NCI-H510A treated with DMSO at 0.1 percent for 48 hours (cell line): ENCODE measurements around the gene BRD3.

Experiments used
- DNase-seq: peaks from one replicate; lab custom pipeline; 2025; lab: John Stamatoyannopoulos, UW

The BRD3 gene

DNA sequence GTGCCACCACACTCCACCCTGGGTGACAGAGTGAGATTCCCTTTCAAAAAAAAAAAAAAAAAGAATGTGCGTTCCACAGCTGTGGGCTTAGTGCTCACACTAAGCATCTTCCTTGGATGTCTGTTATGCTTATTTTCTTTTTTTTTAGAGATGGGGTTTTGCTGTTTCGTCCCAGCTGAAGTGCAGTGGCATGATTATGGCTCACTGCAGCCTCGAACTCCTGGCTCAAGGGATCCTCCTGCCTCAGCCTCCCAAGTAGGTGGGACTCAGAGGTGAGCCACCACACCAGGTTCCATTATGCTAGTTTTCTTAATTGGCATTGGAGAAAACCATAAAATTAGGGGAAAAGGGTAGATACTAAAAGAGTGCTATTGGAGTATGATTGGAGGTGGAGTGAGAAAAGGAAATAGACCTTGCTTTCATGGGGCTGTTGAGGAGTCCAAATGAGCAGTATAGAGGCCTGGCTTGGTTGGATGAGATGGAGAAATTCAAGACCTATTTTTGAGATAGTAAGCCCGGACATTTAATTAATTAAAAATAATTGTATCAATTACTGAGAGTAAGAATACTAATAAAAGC lies 43.5 kb downstream of the BRD3 start:
- no peak for DNase-seq

DNA sequence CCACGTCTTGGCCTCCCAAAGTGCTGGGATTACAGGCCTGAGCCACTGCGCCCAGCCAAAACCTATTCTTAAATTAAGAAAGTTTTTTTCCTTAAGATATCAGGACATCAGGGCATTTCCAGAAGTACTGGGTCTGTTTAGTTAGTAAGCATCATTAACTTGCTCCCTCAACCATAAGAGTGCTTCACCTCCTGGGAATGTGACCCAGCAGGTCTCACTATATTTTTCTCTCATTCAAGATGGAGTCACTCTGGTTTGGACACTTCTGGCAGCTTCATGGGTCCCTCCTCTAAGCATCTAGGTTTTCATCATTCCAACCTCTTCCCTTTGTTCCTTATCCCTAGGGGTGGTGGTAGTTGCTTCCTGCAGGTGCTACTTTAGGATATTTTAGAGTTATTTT lies 52.9 kb downstream of the BRD3 start:
- DNase-seq = no peak

DNA sequence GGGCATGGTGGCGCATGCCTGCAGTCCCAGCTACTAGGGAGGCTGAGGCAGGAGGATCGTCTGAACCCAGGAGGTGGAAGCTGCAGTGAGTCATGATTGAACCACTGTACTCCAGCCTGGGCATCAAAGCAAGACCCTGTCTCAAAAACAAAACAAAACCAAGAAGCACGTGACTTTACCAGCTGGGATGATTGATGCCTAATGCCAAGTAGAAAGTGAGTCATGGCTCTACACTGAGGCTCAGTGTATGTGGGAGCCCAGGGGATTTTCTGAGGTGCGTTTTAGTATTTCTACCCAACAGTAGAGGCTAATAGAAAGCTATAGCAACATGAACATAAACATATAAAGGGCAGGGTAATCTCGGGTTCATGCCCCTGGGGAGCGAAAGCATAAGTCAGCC lies 56.4 kb downstream of the BRD3 start:
- DNase-seq = no peak

DNA sequence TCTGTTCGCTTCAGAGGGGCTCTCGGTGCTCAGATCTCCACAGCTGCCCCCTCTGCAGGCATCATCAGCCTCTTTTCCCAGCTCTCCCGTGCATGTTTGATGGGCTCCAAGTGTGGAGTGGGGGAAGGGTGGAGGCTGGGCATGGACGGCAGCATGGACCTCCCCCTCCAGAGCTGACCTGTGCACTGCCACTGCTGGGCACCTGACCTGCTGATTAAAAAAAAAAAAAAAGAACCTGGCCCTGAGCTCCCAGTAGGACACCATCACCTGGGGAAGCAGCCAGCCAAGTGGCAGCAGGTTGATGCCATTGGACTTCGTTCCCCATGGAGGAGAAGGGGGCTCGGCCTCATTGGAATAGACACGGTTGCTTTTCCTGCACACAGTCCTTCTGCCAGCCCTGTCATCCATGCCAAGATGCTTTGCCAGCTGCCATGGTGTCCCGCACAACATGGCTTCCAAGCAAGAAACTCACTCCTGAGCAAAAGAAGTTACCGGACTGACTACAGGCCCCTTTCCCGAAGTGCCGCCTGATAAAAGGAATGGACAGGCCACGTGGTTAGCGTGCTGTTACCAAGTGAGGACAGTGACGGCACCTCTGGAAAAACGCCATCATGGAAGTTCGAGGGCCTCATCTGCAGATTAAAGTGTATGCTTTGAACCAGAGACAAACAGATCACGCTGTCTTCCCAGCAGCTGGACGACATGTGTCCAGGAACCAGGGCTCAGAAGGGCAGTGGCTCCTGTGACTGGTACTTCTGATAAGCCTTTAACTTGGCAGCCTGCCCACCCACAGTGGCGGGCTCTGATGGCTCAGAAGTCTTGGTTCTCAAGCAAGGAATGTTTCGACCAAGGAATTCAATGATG lies 57.3 kb downstream of the BRD3 start:
- no peak for DNase-seq

DNA sequence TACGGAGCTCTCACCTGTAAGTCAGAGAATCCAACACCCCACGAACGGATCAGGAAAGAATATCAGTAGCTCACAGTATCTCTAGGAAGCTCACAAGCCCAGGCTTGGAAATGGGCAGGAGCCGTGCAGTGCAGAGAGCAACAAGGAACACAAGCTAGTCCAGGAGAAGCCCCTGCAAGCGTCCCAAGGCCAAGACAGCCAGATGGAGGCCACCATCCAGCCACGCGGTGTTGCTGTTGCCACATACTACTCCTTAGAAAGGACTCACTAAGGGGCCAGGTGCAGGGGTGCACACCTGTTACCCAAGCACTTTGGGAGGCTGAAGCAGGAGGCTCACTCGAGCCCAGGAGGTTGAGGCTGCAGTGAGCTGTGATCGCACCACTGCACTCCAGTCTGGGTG lies 60.3 kb downstream of the BRD3 start:
- no peak for DNase-seq

DNA sequence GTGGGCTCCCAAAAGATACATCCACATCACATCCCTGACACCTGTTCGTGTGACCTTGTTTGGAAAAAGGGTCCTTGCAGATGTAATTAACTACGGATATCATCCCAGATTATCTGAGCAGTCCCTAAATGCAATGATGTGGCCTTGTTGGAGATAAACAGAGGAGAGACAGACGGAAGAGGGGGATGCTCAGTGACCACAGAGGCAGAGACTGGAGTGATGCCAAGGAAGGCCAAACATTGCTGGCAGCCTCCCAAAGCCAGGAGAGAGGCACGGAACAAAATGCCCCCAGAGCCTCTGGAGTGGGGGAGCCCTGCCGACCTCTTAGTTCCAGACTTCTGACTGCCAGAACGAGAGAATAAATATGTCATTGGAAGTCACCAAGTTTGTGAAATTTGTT lies 60.7 kb downstream of the BRD3 start:
- DNase-seq = no peak

DNA sequence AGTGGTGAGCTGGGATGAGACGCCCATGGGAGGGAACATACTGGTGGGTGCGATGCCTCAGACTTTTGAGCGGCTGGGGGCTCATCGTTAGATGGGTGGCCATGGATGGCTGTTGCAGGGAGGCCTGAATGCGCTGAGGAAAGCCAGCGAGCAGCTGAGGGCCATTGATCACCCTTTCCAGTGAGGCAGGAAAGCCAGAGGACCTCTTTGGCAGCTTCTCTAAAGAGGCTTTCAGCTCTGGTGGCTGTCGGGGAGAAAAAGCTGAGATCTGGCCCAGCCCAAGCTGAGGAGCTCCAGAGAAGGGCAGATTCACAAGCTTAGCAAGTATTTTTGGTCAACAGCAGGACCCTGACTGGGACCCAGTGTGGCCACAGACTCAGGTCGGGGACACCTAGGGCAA lies 62.4 kb downstream of the BRD3 start:
- DNase-seq = no peak

DNA sequence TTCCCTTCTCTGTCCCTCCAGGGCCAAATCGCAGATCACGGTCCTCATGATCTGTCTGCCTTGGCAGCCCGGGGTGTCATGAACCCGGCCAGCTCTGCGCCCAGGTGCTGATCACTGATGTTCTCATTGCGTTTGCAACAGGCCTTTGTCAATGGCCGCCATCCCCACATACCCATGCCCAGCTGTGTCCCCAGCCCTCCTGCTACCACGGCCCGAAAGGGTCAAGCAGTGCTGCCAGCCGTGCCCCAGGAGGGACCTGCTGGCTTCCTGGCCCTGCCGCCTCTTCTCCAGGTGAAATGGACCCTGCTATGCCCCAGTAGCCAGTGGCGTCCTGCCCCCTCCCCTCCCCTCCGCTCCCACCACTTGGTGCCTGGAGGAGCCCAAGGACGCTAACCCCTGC lies 62.9 kb downstream of the BRD3 start:
- no peak for DNase-seq

DNA sequence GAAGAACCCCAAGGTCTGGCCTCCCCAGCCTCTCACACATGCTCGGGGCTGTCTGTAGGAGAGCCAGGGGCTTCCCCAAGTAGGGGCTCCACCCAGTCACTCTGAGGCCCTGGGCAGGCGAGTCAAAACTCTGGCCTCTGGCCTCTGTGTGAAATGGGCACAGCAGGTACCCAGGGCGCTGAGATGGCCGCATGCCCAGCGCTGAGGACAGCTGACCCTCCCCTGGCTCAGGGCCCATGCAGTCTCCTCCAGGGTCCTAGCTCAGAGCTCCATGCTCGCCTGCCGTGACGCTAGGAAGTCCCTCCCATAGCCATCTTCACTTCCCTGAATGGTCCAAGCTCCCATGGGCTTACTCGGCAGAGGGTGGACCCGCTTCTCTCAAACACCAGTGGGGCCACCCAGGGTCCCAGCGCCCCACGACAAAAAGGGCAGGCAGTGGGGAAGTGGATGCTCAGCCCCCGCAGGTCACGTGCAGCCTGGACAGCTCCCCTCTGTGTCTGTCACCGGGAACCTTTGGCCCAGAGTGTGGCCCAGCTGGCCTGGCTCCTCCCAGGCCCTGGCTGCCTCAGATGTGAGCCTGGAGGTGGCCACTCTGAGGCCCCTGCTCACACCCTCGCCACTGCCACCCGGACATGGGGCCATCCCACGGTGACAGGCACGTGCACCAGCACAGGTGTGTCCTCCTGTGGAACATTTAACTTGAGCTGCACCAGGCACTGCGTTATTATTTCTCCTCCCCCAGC lies 63.5 kb downstream of the BRD3 start:
- no peak for DNase-seq

DNA sequence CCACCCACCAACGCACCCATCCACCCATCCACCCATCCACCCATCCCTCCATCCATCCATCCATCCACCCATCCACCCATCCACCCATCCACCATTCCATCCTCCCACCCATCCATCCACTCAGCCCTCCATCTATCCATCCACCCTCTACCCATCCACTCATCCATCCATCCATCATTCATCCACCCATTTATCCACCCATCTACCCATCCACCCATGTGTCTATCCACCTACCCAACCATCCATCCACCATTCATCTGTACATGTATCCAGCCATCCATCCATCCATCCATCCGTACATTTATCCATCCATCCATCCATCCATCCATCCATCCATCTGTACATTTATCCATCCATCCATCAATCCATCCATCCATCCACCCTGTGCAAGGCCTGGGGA lies 64.6 kb downstream of the BRD3 start:
- no peak for DNase-seq

DNA sequence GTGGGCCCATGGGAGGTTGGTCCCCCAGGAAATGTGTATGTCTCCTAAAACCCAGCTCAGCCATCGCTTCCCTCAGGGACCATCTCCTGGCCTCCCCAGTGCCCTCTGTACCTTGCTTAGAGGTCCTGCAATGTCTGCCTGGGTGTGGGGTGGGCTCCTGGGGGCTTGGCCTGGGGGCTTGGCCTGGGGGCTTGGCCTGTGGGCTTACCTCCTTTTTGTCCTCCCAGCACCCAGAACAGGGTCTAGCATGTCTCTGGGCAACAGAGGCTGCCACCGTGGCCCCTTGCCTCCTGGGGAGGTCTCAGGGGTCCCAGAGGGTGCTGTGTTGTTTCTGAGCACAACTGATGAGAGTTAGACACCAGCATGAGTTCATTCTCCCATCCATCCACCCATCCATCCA lies 65.0 kb downstream of the BRD3 start:
- DNase-seq = no peak

DNA sequence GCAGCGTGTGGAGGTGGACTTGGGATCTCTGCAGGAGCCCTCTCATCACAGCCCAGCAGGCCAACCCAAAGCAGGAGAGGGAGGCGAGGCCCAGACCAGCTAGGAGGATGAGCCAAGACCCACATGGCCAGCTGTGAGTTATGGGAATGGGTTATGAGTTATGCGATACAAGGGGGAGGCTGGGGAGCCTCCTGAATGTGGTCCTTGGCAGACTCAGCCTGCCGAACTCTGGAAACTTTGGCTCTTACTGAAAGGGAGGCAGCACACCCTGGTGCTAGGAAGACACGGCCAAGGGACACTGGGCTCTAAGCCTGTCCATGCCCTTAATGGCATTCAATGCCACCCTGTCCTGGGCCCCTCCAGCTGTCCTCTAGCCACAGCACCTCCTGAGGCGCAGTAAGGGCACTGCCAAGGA lies 68.0 kb downstream of the BRD3 start:
- DNase-seq = no peak

DNA sequence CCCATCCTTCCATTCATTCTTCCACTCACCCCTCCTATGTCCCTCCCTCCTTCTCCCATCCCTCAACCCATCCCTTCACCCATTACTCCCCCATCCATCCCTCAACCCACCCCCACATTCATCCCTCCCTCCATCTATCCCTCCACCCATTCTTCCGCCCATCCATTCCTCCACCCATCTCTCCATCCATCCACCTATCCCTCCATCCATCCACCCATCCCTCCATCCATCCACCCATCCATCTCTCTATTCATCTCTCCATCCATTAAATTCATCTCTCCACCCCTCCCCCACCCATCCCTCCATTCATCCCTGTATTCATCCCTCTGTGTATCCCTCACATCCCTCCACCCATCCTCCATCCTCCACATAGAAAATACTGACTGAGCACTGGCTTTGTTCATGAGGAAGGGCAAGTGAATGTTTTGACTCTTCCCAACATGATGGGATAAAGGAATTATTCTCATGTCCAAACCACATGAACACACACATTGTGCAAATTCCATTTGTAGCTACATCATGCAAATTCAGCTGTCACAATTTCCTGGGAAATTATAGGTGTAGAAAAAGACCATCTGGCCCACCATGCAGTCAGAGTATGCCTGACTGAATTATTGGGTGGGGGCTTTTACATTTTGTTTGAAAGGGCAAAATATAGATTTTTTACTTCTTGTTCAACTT lies 68.8 kb downstream of the BRD3 start:
- no peak for DNase-seq

DNA sequence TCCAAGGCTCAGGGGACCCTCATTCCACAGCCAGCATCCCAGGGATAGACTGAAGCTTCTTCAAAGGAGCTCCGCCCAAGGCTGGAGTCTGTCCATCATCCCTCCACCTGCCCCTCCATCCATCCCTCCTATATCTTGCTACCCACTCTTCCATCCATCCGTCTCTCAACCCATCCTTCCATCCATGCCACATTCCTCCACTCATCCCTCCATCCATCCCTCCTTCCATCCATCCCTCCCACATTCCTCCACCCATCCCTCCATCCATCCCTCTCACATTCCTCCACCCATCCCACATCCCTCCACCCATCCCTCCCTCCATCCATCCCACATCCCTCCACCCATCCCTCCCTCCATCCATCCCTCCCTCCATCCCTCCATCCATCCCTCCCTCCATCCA lies 70.2 kb downstream of the BRD3 start:
- no peak for DNase-seq

DNA sequence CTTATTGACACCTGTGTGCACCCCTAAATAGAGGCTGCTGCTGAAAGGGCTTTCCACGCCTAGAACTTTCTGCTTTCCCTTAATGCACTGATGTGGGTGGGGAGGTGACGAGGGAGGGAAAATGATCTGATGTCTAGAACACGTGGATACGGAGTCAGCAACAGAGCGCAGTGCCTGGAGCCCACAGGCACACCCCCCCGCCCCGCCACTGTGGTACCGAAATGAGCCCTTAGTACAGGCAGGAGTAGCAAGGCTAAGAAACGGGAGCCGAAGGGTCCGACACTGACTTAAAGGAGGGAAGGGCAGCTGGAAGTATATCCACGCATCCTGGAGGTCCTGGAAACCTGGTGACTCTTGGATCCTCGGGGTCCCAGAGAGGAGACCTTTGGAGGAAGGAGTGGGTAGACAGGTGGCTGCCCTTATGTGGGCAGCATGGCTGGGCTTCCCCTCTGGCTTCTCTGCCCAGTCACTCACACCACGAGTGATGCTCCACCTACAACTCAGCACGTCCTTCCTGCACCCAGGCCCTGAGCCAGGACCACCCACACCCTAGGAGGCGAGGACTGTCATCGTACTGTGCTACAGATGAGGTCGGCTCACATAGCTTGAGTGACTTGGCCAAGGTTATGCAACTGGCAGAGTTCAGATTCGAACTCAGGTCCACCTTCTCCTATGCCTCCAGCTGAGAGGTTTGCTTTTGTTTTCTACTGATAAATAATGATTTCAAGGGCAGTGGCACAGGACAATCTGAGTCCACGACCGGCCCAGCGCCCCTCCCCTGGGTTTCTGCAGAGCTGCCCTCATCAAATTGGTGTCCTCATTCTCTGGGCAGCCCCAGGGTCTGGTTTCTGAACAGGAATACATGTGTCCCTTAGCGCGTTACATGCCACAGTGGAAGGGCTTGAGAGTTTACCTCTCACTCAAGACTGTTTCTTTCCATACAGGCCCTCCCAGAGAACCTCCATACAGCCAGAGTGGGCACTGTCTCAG lies 71.0 kb downstream of the BRD3 start:
- no peak for DNase-seq

DNA sequence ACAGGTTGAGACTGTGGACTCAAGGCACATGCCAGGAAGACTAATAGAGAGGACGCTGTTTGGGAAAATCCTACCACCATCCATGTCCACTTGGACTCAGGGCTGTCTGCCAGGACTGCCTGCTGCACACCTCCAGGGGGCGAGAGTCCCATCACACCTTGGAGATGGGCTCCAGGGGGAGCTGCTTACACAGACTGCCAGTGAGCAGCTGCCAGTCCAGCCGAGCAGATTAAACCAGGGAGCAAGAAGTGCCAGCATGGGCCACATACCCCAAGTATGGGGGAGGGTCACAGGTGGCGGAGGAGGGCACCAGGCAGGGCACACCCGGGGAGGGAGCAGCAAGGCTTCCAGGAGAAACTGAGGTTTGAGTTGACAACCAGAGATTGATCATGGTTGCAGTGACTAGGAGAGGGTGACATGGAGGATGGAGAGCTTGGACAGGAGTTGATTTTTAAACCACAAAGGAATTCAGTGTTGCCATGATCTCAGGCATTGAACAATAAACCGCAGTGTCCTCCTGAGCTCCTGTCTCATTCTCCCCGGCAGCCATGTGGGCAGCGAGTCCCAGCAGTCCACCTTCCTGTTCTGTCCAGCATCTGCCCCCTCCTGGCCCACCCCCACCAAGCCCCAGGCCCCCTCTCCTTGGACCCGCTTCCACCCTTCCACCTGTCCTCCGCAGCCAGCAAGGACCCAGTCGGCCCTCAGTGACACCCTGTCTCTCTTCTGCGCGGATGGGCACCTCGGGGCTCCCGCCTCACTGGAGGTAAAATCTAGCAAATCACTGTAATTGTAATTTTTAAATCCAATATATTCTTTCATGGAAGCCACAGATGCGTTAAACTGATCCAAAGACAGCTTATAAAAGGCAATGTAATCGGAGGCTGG lies 72.6 kb downstream of the BRD3 start:
- no peak for DNase-seq

DNA sequence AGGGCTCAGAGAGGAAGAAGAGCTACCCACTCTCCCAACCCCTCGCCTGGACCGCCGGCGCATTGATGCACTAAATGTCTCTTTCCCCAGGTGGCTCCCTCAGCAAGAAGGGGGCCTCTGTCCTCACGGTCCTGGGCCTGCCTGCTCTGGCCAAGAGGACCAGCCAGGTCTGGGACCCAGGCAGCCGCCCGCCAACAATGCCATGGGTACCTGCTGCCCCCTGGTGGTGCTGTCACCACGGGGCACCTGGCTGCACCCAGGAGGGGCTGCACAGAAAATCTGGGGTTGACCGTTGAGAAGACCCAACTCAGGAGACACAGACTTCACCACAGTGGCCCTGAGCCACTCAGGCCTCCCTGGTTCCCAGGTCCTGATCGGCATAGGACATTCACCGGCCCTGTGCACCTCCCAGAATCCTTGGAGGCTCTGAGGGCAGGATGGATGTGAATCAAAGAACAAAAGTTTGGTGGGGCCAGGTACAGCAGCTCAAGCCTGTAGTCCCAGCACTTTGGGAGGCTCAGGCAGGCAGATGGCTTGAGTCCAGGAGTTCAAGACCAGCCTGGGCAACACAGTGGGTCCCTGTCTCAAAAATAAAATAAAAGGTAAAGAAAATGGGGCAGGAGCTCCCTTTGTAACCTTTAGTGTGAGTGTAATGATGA lies 73.3 kb downstream of the BRD3 start:
- peak; percentile 47 for DNase-seq

DNA sequence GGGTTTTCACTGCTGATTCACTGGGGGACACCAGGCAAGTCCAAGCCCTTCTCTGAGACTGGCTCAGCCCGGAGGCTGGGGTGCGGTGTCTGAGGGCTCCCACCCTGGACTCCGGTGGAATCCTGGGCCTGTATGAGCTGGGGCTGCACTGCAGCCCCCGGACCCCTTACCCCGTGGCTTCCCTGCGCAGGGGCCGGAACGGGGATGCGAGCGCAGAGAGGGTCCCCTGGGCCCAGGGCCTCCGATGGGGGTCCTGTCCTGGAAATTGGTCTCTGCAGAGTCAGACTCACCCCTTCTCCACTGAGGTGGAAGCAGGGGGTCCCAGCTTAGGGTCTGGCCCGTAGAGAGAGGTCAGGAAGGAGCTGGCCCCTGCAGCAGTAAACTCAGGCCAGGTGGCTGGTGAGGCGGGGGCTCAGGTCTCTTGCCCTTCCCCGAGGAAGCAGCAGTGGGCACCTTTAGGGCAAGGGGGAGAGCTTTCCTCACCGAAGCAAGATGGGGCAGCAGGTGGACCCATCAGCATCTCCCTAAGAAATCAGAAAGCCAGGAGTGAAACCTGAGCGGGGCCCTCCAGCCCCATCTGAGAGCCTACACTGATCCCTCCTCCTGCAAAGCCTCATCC lies 74.1 kb downstream of the BRD3 start:
- no peak for DNase-seq
